Progenitor cell of endocrine pancreas (in vitro differentiated cells): ENCODE results near the gene APOO. TPM values are rescaled to one million over a fixed set of nuclear protein-coding genes. Genes with fewer than 3 reads are reported as not detected.
A peak's percentile ranks its signal among the peaks of the same experiment; 100 is the strongest.

Source experiments
- DNase-seq: peaks from one replicate; pipeline ENCODE4 v3.0.0; 2021; ENCODE audit warnings: low spot score; ENCODE audit not compliant: unreplicated experiment
- H3K27ac Mint-ChIP-seq: 2 replicates; pipeline ENCODE4 v1.8.0; 2021; ENCODE audit warnings: mild to moderate bottlenecking, moderate library complexity, mixed read lengths
- H3K27me3 Mint-ChIP-seq: 2 replicates; pipeline ENCODE4 v1.8.0; 2021; ENCODE audit warnings: mixed read lengths
- H3K36me3 Mint-ChIP-seq: 2 replicates; pipeline ENCODE4 v1.8.0; 2022; ENCODE audit warnings: mixed read lengths; ENCODE audit not compliant: insufficient read depth
- H3K4me1 Mint-ChIP-seq: 2 replicates; pipeline ENCODE4 v1.8.0; 2021; ENCODE audit warnings: low read depth, mixed read lengths
- H3K4me3 Mint-ChIP-seq: 2 replicates; pipeline ENCODE4 v1.8.0; 2021; ENCODE audit warnings: low read depth, mild to moderate bottlenecking, moderate library complexity, mixed read lengths
- H3K9me3 Mint-ChIP-seq: 2 replicates; pipeline ENCODE4 v1.8.0; 2021; ENCODE audit warnings: low read depth, mixed read lengths
- CTCF ChIP-seq: fragments of 200-600 bp; sonication (generic); IDR thresholded peaks from one replicate; pipeline ENCODE4 v1.5.0; 2021; ENCODE audit warnings: antibody characterized with exemption, mild to moderate bottlenecking; ENCODE audit not compliant: unreplicated experiment
- total RNA-seq: library from RNA; stranded (reverse); gene quantifications from 2 replicates; pipeline ENCODE4 v1.2.1, GENCODE V29; 2021

The APOO gene
- total RNA-seq, 1 donor from 2014 or later, result 75.9 TPM

- TF ChIP-seq CTCF, result no peak
- no peaks in the 10 kb centered on the region for H3K27me3 Mint-ChIP-seq
- H3K4me1 Mint-ChIP-seq, result peaks cover 32% of the 10 kb centered on the region
- no peaks in the 10 kb centered on the region for H3K9me3 Mint-ChIP-seq
- peaks cover 17% of the 10 kb centered on the region for H3K36me3 Mint-ChIP-seq
- no peak overlapping the region for H3K27ac Mint-ChIP-seq
- DNase-seq, result no peak
- H3K4me3 Mint-ChIP-seq, result no peak overlapping the region
These were observed 65.8 kb downstream of the APOO start for GRCh38 chrX:23841847-23842522.

DNA sequence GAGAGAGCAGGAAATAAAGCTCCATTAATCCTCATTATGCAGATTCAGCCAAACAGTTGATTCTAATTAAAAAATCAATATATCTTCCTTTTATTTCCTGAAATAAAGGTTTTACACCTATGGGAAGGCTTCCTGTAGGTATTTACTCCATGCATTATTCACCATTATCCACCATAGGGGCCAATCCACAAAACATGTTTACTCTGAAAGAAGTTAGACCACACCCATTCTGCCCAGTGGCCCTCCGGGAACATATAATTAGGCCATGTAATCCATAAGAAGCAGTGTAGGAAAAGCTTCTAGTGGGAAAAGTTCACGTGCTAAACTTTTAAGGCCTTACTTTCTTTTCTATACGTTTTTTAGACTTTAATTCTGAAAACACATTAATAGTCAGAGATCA lies 67.1 kb downstream of the APOO start:
- Mint-ChIP-seq H3K4me3 (no peak overlapping the region), H3K4me1 (peaks cover 30% of the 10 kb centered on the region), H3K27ac (peak overlapping the region; percentile 62), H3K36me3 (peaks cover 16% of the 10 kb centered on the region), H3K27me3 (no peaks in the 10 kb centered on the region), H3K9me3 (no peaks in the 10 kb centered on the region)
- no peak for TF ChIP-seq CTCF
- no peak for DNase-seq

DNA sequence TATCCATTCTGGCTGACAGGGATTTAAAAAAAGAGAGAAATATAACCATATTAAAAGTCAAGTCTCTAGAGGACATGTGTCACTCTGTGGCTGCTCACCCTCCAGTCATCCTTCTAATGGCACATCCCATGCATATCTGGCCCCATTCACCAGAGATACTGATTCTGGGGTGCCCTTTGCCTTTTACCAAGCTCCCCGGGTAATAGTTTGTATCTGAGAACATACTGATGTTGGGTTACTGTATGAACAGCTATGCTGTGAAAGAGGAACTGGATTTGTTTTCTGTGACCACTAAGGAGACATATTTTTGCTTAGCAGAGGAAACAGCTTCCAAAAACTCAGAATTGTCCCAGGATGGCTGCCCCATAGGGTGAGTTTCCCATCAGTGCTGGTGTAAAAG lies 68.8 kb downstream of the APOO start:
- Mint-ChIP-seq H3K27me3 (no peaks in the 10 kb centered on the region), H3K9me3 (no peaks in the 10 kb centered on the region), H3K27ac (no peak overlapping the region), H3K36me3 (peaks cover 17% of the 10 kb centered on the region), H3K4me3 (no peak overlapping the region), H3K4me1 (peaks cover 13% of the 10 kb centered on the region)
- no peak for TF ChIP-seq CTCF
- no peak for DNase-seq

DNA sequence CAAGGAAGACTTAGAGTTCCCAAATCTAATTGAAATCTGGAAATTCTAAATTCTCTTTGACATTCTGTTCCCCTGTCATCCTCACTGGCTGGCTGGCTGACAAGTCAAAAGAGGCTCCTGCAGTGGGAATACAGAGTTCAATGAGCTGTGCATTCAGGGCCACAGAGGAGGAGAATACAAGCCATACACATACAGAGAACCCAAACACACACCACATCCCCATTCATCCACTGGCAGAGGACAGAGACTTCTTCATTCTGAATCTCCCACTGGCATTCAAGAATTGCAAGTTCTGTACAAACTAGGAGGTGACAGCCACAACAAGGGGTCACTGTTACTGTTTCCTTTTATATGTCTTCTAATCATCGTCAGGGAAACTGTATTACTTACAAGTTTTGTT lies 75.0 kb downstream of the APOO start:
- no peaks in the 10 kb centered on the region for H3K27me3 Mint-ChIP-seq
- H3K27ac Mint-ChIP-seq, result peak overlapping the region; percentile 46
- no peaks in the 10 kb centered on the region for H3K4me1 Mint-ChIP-seq
- no peak for DNase-seq
- no peak overlapping the region for H3K4me3 Mint-ChIP-seq
- no peak for TF ChIP-seq CTCF
- H3K36me3 Mint-ChIP-seq, result peaks cover 1% of the 10 kb centered on the region
- no peaks in the 10 kb centered on the region for H3K9me3 Mint-ChIP-seq

DNA sequence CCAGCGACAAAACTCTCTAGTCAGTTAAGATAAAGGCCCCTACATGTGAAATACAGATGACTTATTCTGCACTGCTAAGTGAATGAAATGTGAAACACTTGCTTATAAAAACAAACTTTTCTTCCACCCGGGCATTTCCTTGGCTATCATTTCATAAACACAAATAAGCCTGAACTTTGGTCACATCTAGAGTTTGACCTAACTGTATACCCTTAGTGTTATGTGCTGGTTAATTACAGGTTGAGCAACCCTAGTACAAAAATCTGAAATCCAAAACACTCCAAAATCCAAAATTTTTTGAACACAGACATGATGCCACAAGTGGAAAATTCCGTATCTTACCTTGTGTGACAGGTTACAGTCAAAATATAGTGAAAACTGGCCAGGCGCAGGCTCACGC lies 78.9 kb downstream of the APOO start:
- Mint-ChIP-seq H3K27ac (no peak overlapping the region), H3K4me1 (peaks cover 2% of the 10 kb centered on the region), H3K9me3 (peaks cover 3% of the 10 kb centered on the region), H3K36me3 (peaks cover 3% of the 10 kb centered on the region), H3K4me3 (no peak overlapping the region), H3K27me3 (no peaks in the 10 kb centered on the region)
- DNase-seq, result no peak
- no peak for TF ChIP-seq CTCF
